Colonic mucosa (tissue), 4 donors: ENCODE data around the gene ST7. TPM values are rescaled to one million over a fixed set of nuclear protein-coding genes. Genes with fewer than 3 reads are reported as not detected.
"Not testable (repeated sequence)": the region's sequence is repeated elsewhere in the genome, so short reads cannot be mapped to it uniquely, and the experiment has no call there.

Experiments used
- DNase-seq: peaks from one replicate; pipeline ENCODE4 v3.0.0-alpha.2; 2020
- H3K27ac ChIP-seq: fragments of 200-600 bp; one replicate; pipeline ENCODE4 v1.8.0; 2021
- H3K27me3 ChIP-seq: fragments of 200-600 bp; one replicate; pipeline ENCODE4 v1.8.0; 2021
- H3K36me3 ChIP-seq: fragments of 200-600 bp; one replicate; pipeline ENCODE4 v1.8.0; 2021
- H3K4me1 ChIP-seq: fragments of 200-600 bp; one replicate; pipeline ENCODE4 v1.8.0; 2021; ENCODE audit warnings: mild to moderate bottlenecking
- H3K4me3 ChIP-seq: fragments of 200-600 bp; one replicate; pipeline ENCODE4 v1.8.0; 2021
- H3K9ac ChIP-seq, 2 donors: one replicate each; pipeline ENCODE4 v1.7.0; 2013; ENCODE audit warnings: control low read depth in 2 of 2, low read depth in 2 of 2, low read length in 2 of 2
- H3K9me3 ChIP-seq: fragments of 200-600 bp; one replicate; pipeline ENCODE4 v1.8.0; 2021
- CTCF ChIP-seq: fragments of 200-600 bp; IDR thresholded peaks from one replicate; pipeline ENCODE4 v1.8.0; 2022; ENCODE audit warnings: antibody characterized with exemption, mild to moderate bottlenecking
- intact Hi-C: fragments of 100-400 bp; cut with DNase I; formaldehyde crosslinking; loops from one replicate; pipeline ENCODE4 v1.14.1; 2022
- total RNA-seq, 2 donors: library from RNA; stranded (reverse); fragmentation: NEBNext Ultra II Directional in 1 of 2; extraction: Animal tissue kit (Norgen Biotek cat#: 25700) in 1 of 2; gene quantifications; one replicate each; pipeline ENCODE4 v1.2.1, GENCODE V29; 2021
- donor health status: healthy.
- donor health status: DM: no; HTN: no; CAD: no.
- donor health status: DM: no; HTN: no; CAD: no.

The ST7 gene
- total RNA-seq, 2 donors from 2014 or later: 10.6 to 12.2 TPM

GRCh38 chr7:117021986-117022385 is 68.7 kb downstream of the ST7 start:
- no peak for TF ChIP-seq CTCF
- no peak overlapping the region for H3K27ac ChIP-seq
- H3K9ac ChIP-seq: no peak overlapping the region
- no peak overlapping the region for H3K4me3 ChIP-seq
- no peaks in the 10 kb centered on the region for H3K36me3 ChIP-seq
- H3K9me3 ChIP-seq: no peaks in the 10 kb centered on the region
- no peak for DNase-seq
- H3K27me3 ChIP-seq: no peaks in the 10 kb centered on the region
- no peaks in the 10 kb centered on the region for H3K4me1 ChIP-seq
- intact Hi-C loops: no loop called here

GRCh38 chr7:117023325-117023854 is 70.1 kb downstream of the ST7 start:
- DNase-seq: no peak
- H3K27me3 ChIP-seq: no peaks in the 10 kb centered on the region
- intact Hi-C loops: no loop called here
- H3K4me1 ChIP-seq: no peaks in the 10 kb centered on the region
- TF ChIP-seq CTCF: no peak
- no peak overlapping the region for H3K4me3 ChIP-seq
- no peaks in the 10 kb centered on the region for H3K36me3 ChIP-seq
- H3K9me3 ChIP-seq: no peaks in the 10 kb centered on the region
- no peak overlapping the region for H3K27ac ChIP-seq
- H3K9ac ChIP-seq: no peak overlapping the region

GRCh38 chr7:117024811-117025210 is 71.5 kb downstream of the ST7 start:
- Histone ChIP-seq H3K4me3 (no peak overlapping the region), H3K9me3 (no peaks in the 10 kb centered on the region)
- intact Hi-C loops: no loop called here

GRCh38 chr7:117025891-117026290 is 72.6 kb downstream of the ST7 start:
- DNase-seq: no peak
- Histone ChIP-seq H3K4me3 (no peak overlapping the region), H3K36me3 (no peaks in the 10 kb centered on the region), H3K9me3 (no peaks in the 10 kb centered on the region), H3K4me1 (no peaks in the 10 kb centered on the region), H3K27me3 (no peaks in the 10 kb centered on the region), H3K27ac (no peak overlapping the region), H3K9ac (no peak overlapping the region)
- TF ChIP-seq CTCF: no peak
- intact Hi-C loops: no loop called here

More at GRCh38 chr7:117024811-117025210, 71.5 kb downstream of the ST7 start:
- Histone ChIP-seq H3K9ac (no peak overlapping the region), H3K27me3 (no peaks in the 10 kb centered on the region), H3K4me1 (no peaks in the 10 kb centered on the region), H3K27ac (no peak overlapping the region), H3K36me3 (no peaks in the 10 kb centered on the region)
- TF ChIP-seq CTCF: no peak
- no peak for DNase-seq

GRCh38 chr7:117030346-117030745 is 77.0 kb downstream of the ST7 start:
- H3K9ac ChIP-seq, H3K36me3 ChIP-seq, H3K4me3 ChIP-seq, H3K4me1 ChIP-seq, DNase-seq, H3K27ac ChIP-seq, intact Hi-C loops, H3K27me3 ChIP-seq, H3K9me3 ChIP-seq: not testable (repeated sequence)

- intact Hi-C loops, H3K4me3 ChIP-seq, H3K36me3 ChIP-seq, H3K27ac ChIP-seq, H3K9ac ChIP-seq, H3K27me3 ChIP-seq, H3K9me3 ChIP-seq, DNase-seq, H3K4me1 ChIP-seq: not testable (repeated sequence)
Measured at GRCh38 chr7:117030793-117031192, 77.5 kb downstream of the ST7 start.
